GM12878 (cell line): ENCODE measurements around the gene EPHB2. TPM values are rescaled to one million over a fixed set of nuclear protein-coding genes. Genes with fewer than 3 reads are reported as not detected.

Experiments
- ATAC-seq: fragments of 200-7000 bp; cut with Tn5 transposase; 3 replicates; pipeline ENCODE4 v1.9.1; 2020; ENCODE audit warnings: mild to moderate bottlenecking, moderate library complexity
- BruUV-seq: library from RNA; stranded (reverse); fragments of 400-500 nt; replicated peaks from 2 replicates; lab custom pipeline; 2021; lab: Mats Ljungman, UMichigan
- CTCF ChIA-PET: fragments of 300-600 bp; sonication (Branson Sonifier 250); formaldehyde crosslinking; extraction: SDS; loops from one replicate; lab custom pipeline; 2021; ENCODE audit warnings: inconsistent platforms; lab: Yijun Ruan, JAX
- POLR2A ChIA-PET: fragments of 350-600 bp; formaldehyde crosslinking; extraction: SDS; loops from one replicate; lab custom pipeline; 2021; ENCODE audit warnings: inconsistent platforms; lab: Charles Lee
- RAD21 ChIA-PET: fragments of 300-600 bp; sonication (Branson Sonifier 250); formaldehyde crosslinking; loops from one replicate; lab custom pipeline; 2023; ENCODE audit warnings: antibody characterized with exemption; ENCODE audit not compliant: unreplicated experiment; lab: Charles Lee
- SMC1A ChIA-PET: fragments of 300-600 bp; sonication (Branson Sonifier 250); formaldehyde crosslinking; loops from one replicate; lab custom pipeline; 2023; ENCODE audit not compliant: unreplicated experiment, uncharacterized antibody; lab: Charles Lee
- DNase-seq: peaks from one replicate; pipeline ENCODE4 v3.0.0-alpha.2; 2011; ENCODE audit warnings: low read depth, low spot score
- FAIRE-seq: peaks from 3 replicates; lab custom pipeline; 2011; peaks lifted over from hg19 to GRCh38; lab: Jason Lieb, UNC
- H2AFZ ChIP-seq: 2 replicates; pipeline ENCODE4 v1.6.0; 2011; ENCODE audit warnings: low read depth, low read length, control low read depth; ENCODE audit not compliant: control insufficient read depth
- H3K27ac ChIP-seq: 2 replicates; pipeline ENCODE4 v1.5.1; 2011; ENCODE audit warnings: control low read depth; ENCODE audit not compliant: control insufficient read depth, insufficient read depth
- H3K27me3 ChIP-seq, 2 experiments: replicated peaks in 1 of 2; 2 replicates each; pipeline versions ENCODE4 v1.6.0 to v1.6.1; 2011; ENCODE audit warnings: low read length in 1 of 2; ENCODE audit not compliant: control insufficient read depth in 2 of 2, insufficient read depth in 2 of 2
- H3K36me3 ChIP-seq, 2 experiments: 2 replicates each; pipeline ENCODE4 v1.5.1; 2011; ENCODE audit warnings: low read length in 1 of 2; ENCODE audit not compliant: control insufficient read depth in 2 of 2, insufficient read depth in 2 of 2
- H3K4me1 ChIP-seq: 2 replicates; pipeline ENCODE4 v1.6.1; 2011; ENCODE audit warnings: mild to moderate bottlenecking, low read length, moderate library complexity, mixed read lengths; ENCODE audit not compliant: control insufficient read depth, insufficient read depth
- H3K4me2 ChIP-seq: 2 replicates; pipeline ENCODE4 v1.6.0; 2011; ENCODE audit warnings: control low read depth; ENCODE audit not compliant: control insufficient read depth, insufficient read depth
- H3K4me3 ChIP-seq: fragments of 200-600 bp; sonication (generic); 2 replicates; pipeline ENCODE4 v1.5.1; 2016
- H3K79me2 ChIP-seq: 2 replicates; pipeline ENCODE4 v1.6.0; 2011; ENCODE audit warnings: low read length; ENCODE audit not compliant: control insufficient read depth, insufficient read depth
- H3K9ac ChIP-seq: 2 replicates; pipeline ENCODE4 v1.8.0; 2011; ENCODE audit warnings: low read length, control low read depth, mixed read lengths; ENCODE audit not compliant: control insufficient read depth, insufficient read depth
- H3K9me3 ChIP-seq: replicated peaks from 3 replicates; pipeline ENCODE4 v1.5.1; 2011; ENCODE audit warnings: mild to moderate bottlenecking, low read length; ENCODE audit not compliant: control insufficient read depth, insufficient read depth
- H4K20me1 ChIP-seq: 2 replicates; pipeline ENCODE4 v1.6.0; 2011; ENCODE audit not compliant: control insufficient read depth, insufficient read depth
- BCL11A ChIP-seq: IDR thresholded peaks from 2 replicates; pipeline ENCODE4 v1.6.1; 2011; ENCODE audit warnings: low read depth, low read length
- CHD2 ChIP-seq: IDR thresholded peaks from 2 replicates; pipeline ENCODE4 v1.6.1; 2011; ENCODE audit warnings: low read depth, low read length, improper control_type of control experiment, borderline replicate concordance
- EED ChIP-seq: sonication (generic); IDR thresholded peaks from 2 replicates; pipeline ENCODE4 v1.6.1; 2016; ENCODE audit warnings: antibody characterized with exemption, low read depth
- FOXM1 ChIP-seq: IDR thresholded peaks from 2 replicates; pipeline ENCODE4 v1.6.1; 2012; ENCODE audit warnings: low read depth, mild to moderate bottlenecking, inconsistent platforms, low read length, moderate library complexity
- HDAC2 ChIP-seq: fragments of 200-600 bp; sonication (generic); IDR thresholded peaks from 2 replicates; pipeline ENCODE4 v1.6.1; 2017
- NFYB ChIP-seq: IDR thresholded peaks from 2 replicates; pipeline ENCODE4 v1.6.1; 2011; ENCODE audit warnings: low read depth, mild to moderate bottlenecking, low read length, improper control_type of control experiment, moderate library complexity; ENCODE audit not compliant: insufficient read depth
- NR2F1 ChIP-seq: fragments of 450-650 bp; conservative IDR thresholded peaks from 2 replicates; pipeline ENCODE4 v1.6.1; 2017; ENCODE audit warnings: mild to moderate bottlenecking
- NRF1 ChIP-seq: conservative IDR thresholded peaks from 2 replicates; pipeline ENCODE4 v1.6.1; 2011; ENCODE audit warnings: mild to moderate bottlenecking, low read depth, low read length, improper control_type of control experiment
- WGBS: methylation state at CpG from one replicate; pipeline ENCODE4 v1.1.6; 2016; ENCODE audit warnings: low lambda C conversion rate; ENCODE audit not compliant: insufficient replicate concordance, insufficient coverage; ENCODE audit errors: missing lambda C conversion rate; 5-methylcytosine and 5-hydroxymethylcytosine counted together
- in situ Hi-C: fragments of 300-500 bp; cut with MboI; formaldehyde crosslinking; loops from 9 replicates; pipeline ENCODE4 v1.14.3; 2018; ENCODE audit warnings: mixed read lengths
- intact Hi-C: fragments of 100-400 bp; cut with micrococcal nuclease; formaldehyde crosslinking; loops from one replicate; pipeline ENCODE4 v1.14.2; 2022; ENCODE audit not compliant: unreplicated experiment
- polyA plus RNA-seq, 11 experiments: library from polyadenylated mRNA; depleted of rRNA in 4 of 11; unstranded in 6 of 11; stranded (reverse) in 5 of 11; fragments of >200 nt; fragmentation: Nextera tagmentation in 4 of 11; fragmentation: Illumina TruSeq in 1 of 11; extraction: Ambion mirVana in 4 of 11; extraction: Trizol in 1 of 11; gene quantifications; 1 replicate in 1 of 11; 2 replicates in 10 of 11; pipeline versions ENCODE4 v1.2.1 to v1.2.3, GENCODE V29; 2011 to 2016; ENCODE audit warnings: inconsistent platforms in 2 of 11, missing spikeins in 2 of 11, low read depth in 1 of 11
- total RNA-seq, 4 experiments: library from RNA; depleted of rRNA in 3 of 4; stranded (reverse); fragments of >200 nt in 3 of 4; fragmentation: Illumina TruSeq in 1 of 4; extraction: Trizol in 1 of 4; gene quantifications; 2 replicates each; pipeline versions ENCODE4 v1.2.1 to v1.2.3, GENCODE V29; 2013 to 2021
- TF ChIP-seq, protein P1 (sequence below): fragments of 450-650 bp; IDR thresholded peaks from 2 replicates; pipeline ENCODE4 v1.6.1; 2016; ENCODE audit warnings: mild to moderate bottlenecking
- TF ChIP-seq, protein P2 (sequence below): IDR thresholded peaks from 2 replicates; pipeline ENCODE4 v1.6.1; 2012; ENCODE audit warnings: low read depth, low read length, improper control_type of control experiment

The EPHB2 gene
- total and polyA plus RNA-seq, 10 of the 15 experiments (the other 5 are each of a cell fraction or from before 2014, with no cell fraction given): 0.13 to 3.3 (median 0.92) TPM

DNA sequence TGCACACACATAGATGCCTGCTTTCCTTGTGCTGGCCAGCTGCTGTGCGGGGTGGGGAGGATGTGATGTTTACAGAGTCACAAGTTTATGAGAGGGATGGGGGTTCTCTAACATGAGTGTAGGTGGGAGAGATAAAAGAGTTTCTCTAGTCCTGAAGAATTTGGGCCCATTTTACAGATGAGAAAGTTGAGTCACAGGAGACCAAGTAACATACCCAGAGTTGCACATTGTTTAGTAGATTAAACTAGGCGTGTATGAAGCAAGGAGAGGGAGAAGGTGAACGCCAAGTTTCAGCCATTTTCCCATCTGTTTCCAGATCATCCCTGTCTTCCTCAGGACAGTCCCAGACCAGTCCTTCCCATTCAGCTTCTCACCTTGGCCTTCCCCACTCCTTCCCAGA, 126.7 kb downstream of the EPHB2 start (continued):
- TF ChIP-seq, protein P1, sequence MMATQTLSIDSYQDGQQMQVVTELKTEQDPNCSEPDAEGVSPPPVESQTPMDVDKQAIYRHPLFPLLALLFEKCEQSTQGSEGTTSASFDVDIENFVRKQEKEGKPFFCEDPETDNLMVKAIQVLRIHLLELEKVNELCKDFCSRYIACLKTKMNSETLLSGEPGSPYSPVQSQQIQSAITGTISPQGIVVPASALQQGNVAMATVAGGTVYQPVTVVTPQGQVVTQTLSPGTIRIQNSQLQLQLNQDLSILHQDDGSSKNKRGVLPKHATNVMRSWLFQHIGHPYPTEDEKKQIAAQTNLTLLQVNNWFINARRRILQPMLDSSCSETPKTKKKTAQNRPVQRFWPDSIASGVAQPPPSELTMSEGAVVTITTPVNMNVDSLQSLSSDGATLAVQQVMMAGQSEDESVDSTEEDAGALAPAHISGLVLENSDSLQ: no peak
- TF ChIP-seq, all 136 proteins: peak for 0

DNA sequence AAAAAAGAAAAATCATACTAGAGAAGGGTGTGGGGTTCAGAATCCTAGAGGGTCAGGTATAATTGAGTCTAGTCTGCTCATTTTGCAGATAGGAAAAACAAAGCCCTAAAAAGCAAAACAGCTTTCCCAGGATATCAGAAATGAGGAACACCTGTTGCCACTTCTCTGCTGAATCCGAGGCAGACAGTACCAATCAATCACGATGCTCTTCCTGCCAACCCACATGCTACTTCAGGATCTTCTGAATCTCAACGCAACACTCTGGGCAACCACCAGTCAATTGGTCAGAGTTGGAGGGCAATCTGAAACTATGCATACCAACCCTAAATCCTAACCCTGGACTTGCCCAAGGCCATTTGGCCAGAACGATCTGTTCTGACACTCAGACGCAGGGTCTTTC, 128.3 kb downstream of the EPHB2 start:
- Histone ChIP-seq H2AFZ (no peak overlapping the region), H3K9me3 (no peaks in the 10 kb centered on the region), H3K79me2 (no peaks in the 10 kb centered on the region), H3K27me3 (peaks cover 0 to 3% of the 10 kb centered on the region in 2 experiments; a peak in 2 of 4 replicates), H3K4me1 (no peaks in the 10 kb centered on the region), H3K4me3 (no peak overlapping the region), H3K9ac (no peak overlapping the region), H4K20me1 (no peaks in the 10 kb centered on the region), H3K27ac (no peak overlapping the region), H3K36me3 (no peaks in the 10 kb centered on the region), H3K4me2 (no peak overlapping the region)
- RAD21 ChIA-PET: no interaction called here
- DNase-seq (no peak), FAIRE-seq (no peak), ATAC-seq (no peak)
- intact Hi-C loops (no loop called here), in situ Hi-C loops (no loop called here)
- CTCF ChIA-PET: no interaction called here
- POLR2A ChIA-PET: no interaction called here
- SMC1A ChIA-PET: no interaction called here
- no TSS peak for BruUV-seq
- no peak for TF ChIP-seq BCL11A
- TF ChIP-seq FOXM1: no peak
- TF ChIP-seq NFYB: no peak
- no peak for TF ChIP-seq NR2F1
- TF ChIP-seq NRF1: no peak
- TF ChIP-seq CHD2: no peak
- TF ChIP-seq EED: no peak
- TF ChIP-seq, protein P2, sequence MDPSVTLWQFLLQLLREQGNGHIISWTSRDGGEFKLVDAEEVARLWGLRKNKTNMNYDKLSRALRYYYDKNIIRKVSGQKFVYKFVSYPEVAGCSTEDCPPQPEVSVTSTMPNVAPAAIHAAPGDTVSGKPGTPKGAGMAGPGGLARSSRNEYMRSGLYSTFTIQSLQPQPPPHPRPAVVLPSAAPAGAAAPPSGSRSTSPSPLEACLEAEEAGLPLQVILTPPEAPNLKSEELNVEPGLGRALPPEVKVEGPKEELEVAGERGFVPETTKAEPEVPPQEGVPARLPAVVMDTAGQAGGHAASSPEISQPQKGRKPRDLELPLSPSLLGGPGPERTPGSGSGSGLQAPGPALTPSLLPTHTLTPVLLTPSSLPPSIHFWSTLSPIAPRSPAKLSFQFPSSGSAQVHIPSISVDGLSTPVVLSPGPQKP: no peak
- TF ChIP-seq HDAC2: no peak
- WGBS: 17% methylated on average over 5 of the region's 5 CpGs
